ENCODE data around the gene SIK1. TPM values are rescaled to one million over a fixed set of nuclear protein-coding genes. Genes with fewer than 3 reads are reported as not detected.
A peak's percentile ranks its signal among the peaks of the same experiment; 100 is the strongest.
"Not testable (repeated sequence)": the region's sequence is repeated elsewhere in the genome, so short reads cannot be mapped to it uniquely, and the experiment has no call there.

Gene SIK1
- total RNA-seq, 2 experiments from 2014 or later: 7.8 to 7.9 TPM

DNA sequence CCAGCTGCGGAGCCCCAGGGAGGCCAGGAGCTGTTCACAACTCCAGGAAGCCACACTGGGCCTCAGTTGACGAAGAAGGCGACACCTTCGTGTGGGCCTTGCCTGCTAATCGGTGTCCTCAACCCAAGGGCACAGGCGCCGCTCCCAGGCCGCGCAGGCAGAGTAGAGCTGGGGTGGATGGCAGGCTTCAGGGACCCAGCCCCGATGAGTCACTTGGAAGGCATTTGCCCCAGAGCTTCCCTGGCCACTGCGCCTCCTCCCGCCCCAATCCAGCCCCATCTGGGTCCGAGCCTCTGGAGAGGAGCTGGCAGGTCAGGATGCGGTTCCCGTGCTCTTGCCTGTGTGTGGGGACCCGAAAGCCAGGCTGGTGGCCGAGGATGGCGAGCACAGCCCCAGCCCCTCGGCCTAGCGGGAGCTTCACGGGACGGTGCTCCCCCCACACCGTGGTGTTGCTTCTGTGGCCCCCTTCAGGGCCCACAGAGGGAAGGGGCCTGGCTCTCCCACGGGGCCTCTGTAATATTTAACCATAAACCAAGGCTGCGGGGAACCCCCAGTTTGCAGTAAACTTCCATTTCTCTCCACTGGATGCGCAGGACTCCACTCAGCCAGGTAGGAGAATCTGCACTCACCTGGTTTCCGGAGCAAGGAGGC, 30.0 kb downstream of the SIK1 start:
- CTCF ChIA-PET; H3K36me3 Mint-ChIP-seq; H3K9me3 Mint-ChIP-seq (ENCODE audit: low read depth); H3K4me3 Mint-ChIP-seq; DNase-seq; H3K27me3 Mint-ChIP-seq; H3K27ac Mint-ChIP-seq; ATAC-seq; H3K4me1 Mint-ChIP-seq: not testable (repeated sequence)

DNA sequence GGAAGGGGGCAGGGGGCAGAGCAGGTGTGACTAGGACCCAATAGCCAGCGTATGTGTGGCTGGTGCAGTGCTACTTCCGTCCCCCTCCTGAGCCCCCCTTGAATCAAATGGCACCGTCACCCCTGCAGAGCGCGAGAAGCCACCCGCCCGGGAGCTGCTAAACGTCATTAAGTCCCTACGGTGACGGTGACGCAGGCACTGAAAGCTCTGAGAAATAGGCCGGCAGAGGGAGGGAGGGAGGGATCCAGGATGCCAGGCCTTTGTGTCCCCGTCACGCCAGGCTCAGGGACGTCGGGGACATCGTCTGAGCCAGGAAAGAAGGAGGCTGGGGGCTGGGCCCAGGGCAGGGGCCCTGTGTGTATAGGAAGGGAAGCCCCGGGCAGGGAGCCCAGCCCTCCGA, 43.6 kb downstream of the SIK1 start:
- H3K9me3 Mint-ChIP-seq (ENCODE audit: low read depth); H3K27me3 Mint-ChIP-seq; CTCF ChIA-PET; H3K4me1 Mint-ChIP-seq; DNase-seq; H3K36me3 Mint-ChIP-seq; H3K27ac Mint-ChIP-seq; H3K4me3 Mint-ChIP-seq: not testable (repeated sequence)
- ATAC-seq: peak; percentile 53

DNA sequence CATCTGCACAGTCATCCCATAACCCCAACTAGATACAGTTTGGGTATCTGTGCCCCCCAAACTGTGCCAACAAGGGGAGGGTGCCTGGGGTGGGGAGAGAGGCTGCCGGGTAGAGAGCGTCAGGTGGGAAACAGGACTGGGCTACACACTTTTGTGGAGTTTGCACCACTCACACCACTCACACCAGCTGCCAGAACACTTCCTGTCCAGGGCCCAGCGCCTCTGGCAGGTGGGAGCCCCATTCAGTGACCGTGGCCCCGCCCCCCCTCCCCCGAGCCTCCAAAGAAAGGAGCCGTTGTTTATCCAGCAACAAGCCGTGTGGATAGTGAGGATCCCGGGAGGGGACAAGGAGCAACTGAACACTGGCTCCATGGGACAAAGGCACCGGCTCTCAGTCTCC, 44.0 kb downstream of the SIK1 start:
- H3K4me1 Mint-ChIP-seq; DNase-seq; H3K4me3 Mint-ChIP-seq; H3K9me3 Mint-ChIP-seq (ENCODE audit: low read depth); ATAC-seq; CTCF ChIA-PET; H3K27ac Mint-ChIP-seq; H3K36me3 Mint-ChIP-seq; H3K27me3 Mint-ChIP-seq: not testable (repeated sequence)

DNA sequence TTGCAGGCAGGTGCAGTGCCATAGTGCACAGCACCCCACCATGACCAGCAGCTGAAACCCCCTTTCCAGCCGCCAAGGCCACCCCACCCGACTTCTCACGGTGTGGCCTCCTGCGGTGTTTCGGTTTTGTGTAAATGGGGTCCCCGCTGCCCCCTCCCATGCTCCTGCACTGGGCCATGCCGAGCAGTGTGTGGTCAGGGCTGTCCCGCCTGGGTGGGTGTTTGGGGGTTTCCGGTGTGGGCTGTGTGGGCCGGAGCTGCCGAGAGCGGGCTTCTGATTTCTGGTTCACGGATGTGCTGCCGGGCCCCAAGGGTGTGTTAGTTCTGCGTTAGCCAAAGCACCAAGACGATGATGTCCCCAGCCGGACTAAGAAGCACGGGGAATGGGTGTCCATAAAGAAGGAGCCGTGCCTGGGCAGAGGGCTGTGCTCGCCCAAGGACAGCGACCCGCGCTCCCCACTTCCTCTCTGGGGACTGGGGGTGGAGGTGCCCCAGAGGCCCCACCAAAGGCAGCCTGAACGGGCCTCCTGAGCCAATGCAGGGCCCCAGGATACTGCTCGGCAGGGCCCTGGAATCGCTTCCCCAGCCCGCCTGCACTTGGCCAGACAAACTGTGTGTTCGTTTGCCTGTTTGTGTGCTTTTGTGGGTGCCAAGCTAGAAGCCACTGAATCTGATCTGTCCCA, 45.9 kb downstream of the SIK1 start:
- H3K4me3 Mint-ChIP-seq; H3K27me3 Mint-ChIP-seq; H3K36me3 Mint-ChIP-seq; H3K9me3 Mint-ChIP-seq (ENCODE audit: low read depth); H3K4me1 Mint-ChIP-seq; H3K27ac Mint-ChIP-seq; ATAC-seq; DNase-seq; CTCF ChIA-PET: not testable (repeated sequence)

DNA sequence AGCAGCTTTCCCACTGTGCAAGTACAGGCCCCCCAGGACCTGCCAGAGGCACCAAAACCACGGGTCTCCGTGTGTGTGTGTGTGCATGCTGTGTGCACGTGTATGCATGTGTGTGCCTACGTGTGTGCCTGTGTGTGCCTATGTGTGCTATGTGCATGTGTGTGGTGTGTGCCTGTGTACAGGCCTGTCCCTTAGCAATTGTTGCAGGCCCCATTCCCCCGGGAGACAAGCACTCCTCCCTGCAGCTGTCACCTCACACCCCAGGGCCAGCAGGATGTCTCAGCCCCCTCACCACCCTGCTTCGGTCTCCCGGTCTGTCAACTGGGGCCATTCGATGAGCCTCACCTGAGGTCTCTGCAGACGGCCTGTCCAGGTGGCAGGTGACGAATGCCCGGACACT, 46.6 kb downstream of the SIK1 start:
- H3K4me1 Mint-ChIP-seq; H3K4me3 Mint-ChIP-seq; H3K9me3 Mint-ChIP-seq (ENCODE audit: low read depth); DNase-seq; H3K27ac Mint-ChIP-seq; H3K36me3 Mint-ChIP-seq; CTCF ChIA-PET; ATAC-seq; H3K27me3 Mint-ChIP-seq: not testable (repeated sequence)

DNA sequence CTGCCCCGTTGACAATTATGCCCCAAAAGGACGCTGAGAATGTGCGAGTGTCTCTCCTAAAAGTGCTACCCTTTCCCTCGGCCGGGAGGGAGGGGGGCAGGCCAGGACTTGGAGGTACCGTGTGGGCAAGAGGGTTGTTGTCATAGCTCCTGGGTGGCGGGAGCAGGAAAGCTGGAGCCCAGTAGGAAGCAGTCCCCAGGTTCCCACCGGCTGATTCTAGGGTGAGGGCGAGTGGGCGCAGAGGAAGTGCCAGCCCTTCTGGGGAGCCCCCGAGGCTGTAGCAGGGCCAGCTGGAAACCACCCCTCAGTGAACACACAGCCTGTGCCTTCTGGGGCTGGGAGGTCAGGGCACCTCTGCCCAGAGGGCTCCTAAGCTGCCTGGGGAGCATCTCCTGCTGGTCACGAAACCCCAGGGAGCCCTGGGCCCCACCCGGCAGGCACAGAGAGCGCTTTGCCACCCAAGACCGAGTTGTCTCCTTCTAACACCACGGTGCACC, 47.3 kb downstream of the SIK1 start:
- H3K4me3 Mint-ChIP-seq; H3K4me1 Mint-ChIP-seq; H3K27me3 Mint-ChIP-seq; H3K27ac Mint-ChIP-seq; H3K9me3 Mint-ChIP-seq (ENCODE audit: low read depth); ATAC-seq; DNase-seq; H3K36me3 Mint-ChIP-seq; CTCF ChIA-PET: not testable (repeated sequence)

DNA sequence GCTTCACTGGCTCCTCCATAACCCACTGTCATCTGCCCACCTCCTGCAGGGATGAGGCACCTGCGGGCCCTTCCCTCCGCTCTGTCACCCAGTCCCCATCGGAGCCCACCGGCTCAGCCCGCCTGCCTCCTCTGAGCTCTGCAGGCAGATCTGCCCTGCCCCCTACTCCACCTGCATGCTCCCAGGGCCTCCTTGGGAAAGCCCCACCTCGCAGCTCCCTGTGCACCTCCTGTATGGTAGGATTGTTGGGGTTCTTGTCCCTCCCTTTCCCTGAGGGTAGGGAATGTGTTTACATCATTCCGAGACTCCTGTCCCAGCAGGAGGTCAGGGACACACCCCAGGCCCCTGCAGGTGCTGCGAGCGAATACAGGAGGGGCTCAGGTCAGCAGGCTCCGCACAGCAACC, 50.5 kb downstream of the SIK1 start:
- DNase-seq (no peak), ATAC-seq (no peak)
- Mint-ChIP-seq H3K27ac (no peak overlapping the region), H3K36me3 (no peaks in the 10 kb centered on the region), H3K27me3 (no peaks in the 10 kb centered on the region), H3K4me3 (no peak overlapping the region), H3K4me1 (no peaks in the 10 kb centered on the region), H3K9me3 (ENCODE audit: low read depth) (no peaks in the 10 kb centered on the region)
- CTCF ChIA-PET: no interaction called here

DNA sequence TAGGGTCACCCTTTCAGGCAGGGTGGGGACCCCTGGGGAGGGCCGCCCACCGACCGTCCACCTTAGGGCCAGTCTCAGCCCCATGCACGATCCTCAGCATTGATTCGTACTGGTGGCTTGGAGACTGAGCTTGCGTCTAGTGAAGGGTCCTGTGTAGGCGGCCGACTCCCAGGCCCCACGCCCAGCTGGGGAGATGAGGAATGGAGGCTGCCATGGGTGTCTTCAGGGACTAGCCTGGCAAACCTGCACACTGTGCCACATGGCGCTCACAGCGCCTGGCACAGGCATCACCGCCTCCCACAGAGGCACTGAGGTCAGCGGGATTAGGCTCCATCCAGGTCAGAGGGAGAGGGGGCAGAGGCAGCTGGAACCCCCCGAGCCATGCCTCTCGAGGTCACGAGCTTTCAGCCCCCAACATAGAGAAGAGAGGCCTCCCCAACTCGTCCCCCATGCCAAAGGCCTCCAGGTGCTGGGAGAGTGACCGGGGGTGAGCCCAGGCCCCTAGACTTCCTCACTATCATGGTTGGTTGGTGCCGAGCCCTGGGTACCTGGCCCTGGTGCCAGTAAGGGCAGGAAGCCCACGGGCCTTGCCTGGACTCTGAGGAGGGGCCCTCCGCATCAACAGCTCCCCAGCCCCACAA, 51.0 kb downstream of the SIK1 start:
- H3K4me1 Mint-ChIP-seq: no peaks in the 10 kb centered on the region
- no peaks in the 10 kb centered on the region for H3K27me3 Mint-ChIP-seq
- CTCF ChIA-PET: no interaction called here
- H3K9me3 Mint-ChIP-seq (ENCODE audit: low read depth): no peaks in the 10 kb centered on the region
- DNase-seq: no peak
- no peaks in the 10 kb centered on the region for H3K36me3 Mint-ChIP-seq
- ATAC-seq: no peak
- H3K27ac Mint-ChIP-seq: no peak overlapping the region
- H3K4me3 Mint-ChIP-seq: no peak overlapping the region

DNA sequence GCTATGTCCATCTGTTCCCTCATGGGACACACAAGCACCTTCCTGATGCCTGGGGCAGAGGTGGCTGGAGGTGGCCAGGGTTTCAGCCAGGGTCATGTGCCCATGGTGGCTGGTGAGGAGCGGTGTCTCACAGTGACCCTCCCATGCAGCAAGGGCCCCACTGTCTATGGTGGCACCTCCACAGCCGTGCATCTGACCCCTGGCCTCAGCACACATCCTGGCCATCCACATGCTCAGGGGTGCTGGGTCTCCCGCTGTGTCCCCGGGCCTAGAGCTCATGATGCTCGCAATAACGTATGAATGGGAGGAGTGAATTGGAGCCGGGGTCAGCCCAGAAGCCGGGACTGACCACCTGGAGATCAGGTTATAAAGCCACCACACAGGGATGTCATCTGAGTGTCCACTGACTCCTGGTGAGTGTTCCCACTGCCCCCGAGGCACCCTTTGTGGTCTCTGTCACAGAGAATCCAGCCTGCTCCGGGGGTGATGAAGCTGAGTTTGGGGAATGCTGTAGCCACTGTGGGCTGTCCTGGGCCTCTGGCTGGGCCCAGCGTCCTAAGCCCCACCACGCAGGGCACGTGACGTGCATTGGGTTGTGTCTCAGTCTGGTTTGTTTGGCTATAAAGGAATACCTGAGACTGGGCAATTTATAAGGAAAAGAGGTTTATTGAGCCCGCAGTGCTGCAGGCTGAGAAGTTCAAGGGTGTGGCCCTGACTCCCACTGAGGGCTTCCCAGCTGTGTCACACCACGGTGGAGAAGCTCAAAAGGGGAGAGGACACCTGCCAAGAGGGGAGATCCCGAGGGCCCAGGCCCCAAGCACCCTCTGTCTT, 51.7 kb downstream of the SIK1 start:
- Mint-ChIP-seq H3K9me3 (ENCODE audit: low read depth) (no peaks in the 10 kb centered on the region), H3K4me1 (no peaks in the 10 kb centered on the region), H3K27ac (no peak overlapping the region), H3K36me3 (no peaks in the 10 kb centered on the region), H3K4me3 (no peak overlapping the region), H3K27me3 (no peaks in the 10 kb centered on the region)
- CTCF ChIA-PET: no interaction called here
- DNase-seq (no peak), ATAC-seq (no peak)

DNA sequence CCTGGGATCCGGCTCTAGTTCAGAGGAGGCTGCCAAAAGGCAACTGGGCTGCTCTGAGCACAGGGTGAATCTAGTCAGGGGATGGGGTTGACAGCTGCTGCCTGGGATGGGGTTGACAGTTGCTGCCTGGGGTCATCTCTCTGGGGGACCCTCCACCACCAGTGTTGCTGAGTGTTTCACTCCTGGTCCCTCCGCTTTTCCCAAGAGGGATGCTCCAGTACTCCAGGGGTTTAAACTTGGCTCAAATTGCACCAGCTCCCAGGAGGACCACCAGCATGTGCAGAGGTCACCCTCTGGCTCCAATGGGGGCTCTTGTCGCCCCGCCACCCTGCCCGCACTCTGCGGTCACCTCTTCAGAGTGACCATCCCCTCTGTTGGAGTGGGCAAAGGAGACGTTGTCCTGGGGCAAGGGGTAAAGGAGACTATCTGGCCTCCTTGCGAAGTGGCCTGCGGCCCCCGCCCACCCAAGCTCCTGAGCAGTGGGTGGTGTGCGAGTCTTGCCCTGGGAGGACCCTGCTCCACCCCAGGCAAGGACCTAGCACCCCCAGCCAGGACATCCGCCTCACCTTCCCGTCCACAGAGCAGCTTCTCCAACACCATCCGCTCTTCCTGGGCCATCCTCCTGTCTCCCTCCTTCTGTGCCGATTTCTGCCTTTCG, 52.6 kb downstream of the SIK1 start:
- CTCF ChIA-PET: no interaction called here
- ATAC-seq: no peak
- H3K27ac Mint-ChIP-seq: no peak overlapping the region
- H3K36me3 Mint-ChIP-seq: no peaks in the 10 kb centered on the region
- no peak for DNase-seq
- no peaks in the 10 kb centered on the region for H3K27me3 Mint-ChIP-seq
- no peaks in the 10 kb centered on the region for H3K4me1 Mint-ChIP-seq
- no peak overlapping the region for H3K4me3 Mint-ChIP-seq
- H3K9me3 Mint-ChIP-seq (ENCODE audit: low read depth): no peaks in the 10 kb centered on the region

DNA sequence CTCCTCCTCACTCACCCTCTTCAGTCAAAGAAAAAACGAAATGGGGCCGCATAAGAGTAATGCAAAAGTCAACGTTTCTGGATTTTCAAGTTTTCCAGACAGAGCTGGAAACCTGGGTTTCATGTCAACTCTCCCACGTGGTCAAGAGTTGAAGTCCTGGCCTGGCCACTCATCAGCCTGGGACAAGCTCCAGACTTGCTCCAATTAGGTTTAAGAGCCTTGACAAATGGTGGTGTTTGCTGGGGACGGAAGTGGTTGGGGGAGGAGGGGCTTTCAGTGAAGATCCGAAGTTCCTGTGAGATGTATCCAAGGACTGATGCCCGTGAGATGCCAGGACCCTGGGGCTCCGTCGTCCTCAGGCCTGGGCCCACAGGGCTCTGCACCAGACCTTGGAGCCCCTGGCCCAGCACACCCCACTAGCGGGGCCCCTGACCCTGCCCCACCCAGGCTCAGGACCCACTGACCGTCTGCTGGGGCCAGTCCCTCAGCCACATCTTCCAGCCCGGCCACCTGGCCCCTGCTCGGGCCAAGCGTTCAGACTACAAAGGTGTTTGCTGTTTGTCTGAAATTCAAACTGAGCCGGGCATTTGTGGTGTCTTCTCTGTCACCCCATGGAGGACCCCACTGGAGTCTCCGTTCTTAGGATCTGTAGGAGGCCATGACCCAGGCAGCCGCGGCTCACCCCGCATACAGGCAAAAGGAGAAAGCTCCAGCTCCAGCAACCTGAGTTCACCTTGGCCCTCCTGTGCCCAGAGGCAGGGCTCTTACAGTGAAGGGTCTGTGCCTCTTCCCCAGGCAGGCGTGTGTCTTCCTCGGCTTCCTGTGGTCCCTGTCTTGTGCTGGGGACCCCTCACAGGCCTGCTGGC, 53.3 kb downstream of the SIK1 start:
- Mint-ChIP-seq H3K27ac (no peak overlapping the region), H3K9me3 (ENCODE audit: low read depth) (no peaks in the 10 kb centered on the region), H3K4me1 (peaks cover 2% of the 10 kb centered on the region), H3K4me3 (no peak overlapping the region), H3K27me3 (peaks cover 6% of the 10 kb centered on the region), H3K36me3 (no peaks in the 10 kb centered on the region)
- CTCF ChIA-PET: no interaction called here
- ATAC-seq (no peak), DNase-seq (no peak)

DNA sequence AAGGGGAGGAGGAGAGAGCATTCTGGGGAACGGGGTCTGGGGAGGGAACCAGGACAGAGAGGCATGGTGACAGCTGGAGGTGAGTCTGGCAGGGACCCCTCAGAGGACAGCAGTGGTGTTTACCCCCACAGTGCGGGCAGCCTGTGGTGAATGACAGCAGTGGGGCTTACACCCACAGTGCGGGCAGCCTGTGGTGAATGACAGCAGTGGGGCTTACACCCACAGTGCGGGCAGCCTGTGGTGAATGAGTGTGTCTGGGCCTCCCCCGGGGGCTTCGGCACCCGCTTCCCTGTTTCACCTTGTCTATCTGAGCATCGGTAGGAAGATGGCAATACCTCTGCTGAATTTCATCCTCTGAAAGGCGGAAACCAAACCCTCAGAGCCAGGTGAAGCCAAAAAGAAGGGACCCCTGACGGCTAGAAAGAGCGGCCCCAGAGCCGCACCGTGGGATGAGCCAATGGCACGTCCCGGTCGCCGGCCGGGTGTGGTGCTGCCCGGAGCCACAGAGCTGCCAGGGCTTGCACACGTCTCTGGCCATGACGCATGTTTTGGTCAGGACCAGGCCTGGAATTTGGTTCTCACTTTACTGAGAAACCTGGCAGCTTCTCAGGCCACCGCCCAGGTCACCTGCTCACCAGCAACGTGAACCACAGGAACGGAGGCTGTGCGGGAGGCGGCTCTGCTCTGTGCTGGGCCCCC, 54.1 kb downstream of the SIK1 start:
- CTCF ChIA-PET: no interaction called here
- no peaks in the 10 kb centered on the region for H3K9me3 Mint-ChIP-seq (ENCODE audit: low read depth)
- H3K27ac Mint-ChIP-seq: no peak overlapping the region
- H3K4me3 Mint-ChIP-seq: no peak overlapping the region
- no peaks in the 10 kb centered on the region for H3K36me3 Mint-ChIP-seq
- peaks cover 2% of the 10 kb centered on the region for H3K4me1 Mint-ChIP-seq
- ATAC-seq (no peak), DNase-seq (no peak)
- peaks cover 6% of the 10 kb centered on the region for H3K27me3 Mint-ChIP-seq
